GM18951 (cell line): ENCODE data around the gene TCF25.
"Not testable (repeated sequence)": the region's sequence is repeated elsewhere in the genome, so short reads cannot be mapped to it uniquely, and the experiment has no call there.

ENCODE experiments used
- POLR2A ChIP-seq: IDR thresholded peaks from 4 replicates; pipeline ENCODE4 v1.6.1; 2011; ENCODE audit warnings: mild to moderate bottlenecking; ENCODE audit not compliant: insufficient read length, insufficient read depth; ENCODE audit errors: extremely low read depth
- in situ Hi-C: fragments of 300-500 bp; cut with MboI; formaldehyde crosslinking; loops from one replicate; pipeline ENCODE4 v1.12.0; 2022; ENCODE audit warnings: low sequenced_read_pairs, mixed read lengths, inconsistent platforms; ENCODE audit not compliant: unreplicated experiment

TCF25 gene

GRCh38 chr16:89931964-89932363 is 58.6 kb downstream of the TCF25 start:
- no peak for TF ChIP-seq POLR2A

GRCh38 chr16:89934019-89934418 is 60.6 kb downstream of the TCF25 start:
- in situ Hi-C loops, result not testable (repeated sequence)

More at GRCh38 chr16:89931964-89932363, 58.6 kb downstream of the TCF25 start:
- in situ Hi-C loops, result no loop called here

GRCh38 chr16:89934611-89935553 is 61.5 kb downstream of the TCF25 start:
- in situ Hi-C loops, result no loop called here
- TF ChIP-seq POLR2A, result no peak

- in situ Hi-C loops, result not testable (repeated sequence)
Measured at GRCh38 chr16:89935620-89936019, 62.2 kb downstream of the TCF25 start.

GRCh38 chr16:89936034-89936433 is 62.6 kb downstream of the TCF25 start:
- in situ Hi-C loops, result no loop called here
- no peak for TF ChIP-seq POLR2A

- no peak for TF ChIP-seq POLR2A
- in situ Hi-C loops, result no loop called here
Measured at GRCh38 chr16:89936508-89936907, 63.1 kb downstream of the TCF25 start.

GRCh38 chr16:89936981-89937380 is 63.6 kb downstream of the TCF25 start:
- no peak for TF ChIP-seq POLR2A
- in situ Hi-C loops, result no loop called here

- in situ Hi-C loops, result no loop called here
- no peak for TF ChIP-seq POLR2A
Measured at GRCh38 chr16:89938175-89938885, 64.9 kb downstream of the TCF25 start.

GRCh38 chr16:89944773-89945172 is 71.4 kb downstream of the TCF25 start:
- in situ Hi-C loops, result no loop called here
- TF ChIP-seq POLR2A, result no peak

- in situ Hi-C loops, result no loop called here
- no peak for TF ChIP-seq POLR2A
Measured at GRCh38 chr16:89945654-89946053, 72.3 kb downstream of the TCF25 start.

GRCh38 chr16:89946515-89946914 is 73.1 kb downstream of the TCF25 start:
- in situ Hi-C loops, result no loop called here
- no peak for TF ChIP-seq POLR2A

- TF ChIP-seq POLR2A, result no peak
- in situ Hi-C loops, result no loop called here
Measured at GRCh38 chr16:89949121-89949742, 75.8 kb downstream of the TCF25 start.

- in situ Hi-C loops, result no loop called here
- TF ChIP-seq POLR2A, result no peak
Measured at GRCh38 chr16:89949756-89950155, 76.4 kb downstream of the TCF25 start.

- in situ Hi-C loops, result no loop called here
- TF ChIP-seq POLR2A, result no peak
Measured at GRCh38 chr16:89951509-89951908, 78.1 kb downstream of the TCF25 start.

- TF ChIP-seq POLR2A, result no peak
- in situ Hi-C loops, result no loop called here
Measured at GRCh38 chr16:89952049-89952448, 78.7 kb downstream of the TCF25 start.
